HUES48 (cell line): ENCODE measurements around the gene HDHD3.
A peak's percentile ranks its signal among the peaks of the same experiment; 100 is the strongest.
"Not testable (repeated sequence)": the region's sequence is repeated elsewhere in the genome, so short reads cannot be mapped to it uniquely, and the experiment has no call there.

Source experiments
- H3K27ac ChIP-seq: one replicate; pipeline ENCODE4 v1.7.0; 2013; ENCODE audit warnings: low read depth, low read length, inconsistent platforms
- H3K27me3 ChIP-seq: 2 replicates; pipeline ENCODE4 v1.6.1; 2013; ENCODE audit warnings: mild to moderate bottlenecking, low read length; ENCODE audit not compliant: control insufficient read depth, insufficient read depth
- H3K36me3 ChIP-seq: 2 replicates; pipeline ENCODE4 v1.6.1; 2013; ENCODE audit warnings: low read length; ENCODE audit not compliant: control insufficient read depth, insufficient read depth
- H3K4me1 ChIP-seq: 2 replicates; pipeline ENCODE4 v1.6.1; 2013; ENCODE audit warnings: mild to moderate bottlenecking, low read length; ENCODE audit not compliant: control insufficient read depth, insufficient read depth
- H3K4me3 ChIP-seq: 2 replicates; pipeline ENCODE4 v1.5.1; 2013; ENCODE audit warnings: mild to moderate bottlenecking, low read depth, low read length
- H3K9ac ChIP-seq: 2 replicates; pipeline ENCODE4 v1.6.1; 2013; ENCODE audit warnings: mild to moderate bottlenecking, low read depth, low read length, moderate library complexity
- H3K9me3 ChIP-seq: 2 replicates; pipeline ENCODE4 v1.6.1; 2013; ENCODE audit warnings: low read length; ENCODE audit not compliant: control insufficient read depth, insufficient read depth

HDHD3 gene

DNA sequence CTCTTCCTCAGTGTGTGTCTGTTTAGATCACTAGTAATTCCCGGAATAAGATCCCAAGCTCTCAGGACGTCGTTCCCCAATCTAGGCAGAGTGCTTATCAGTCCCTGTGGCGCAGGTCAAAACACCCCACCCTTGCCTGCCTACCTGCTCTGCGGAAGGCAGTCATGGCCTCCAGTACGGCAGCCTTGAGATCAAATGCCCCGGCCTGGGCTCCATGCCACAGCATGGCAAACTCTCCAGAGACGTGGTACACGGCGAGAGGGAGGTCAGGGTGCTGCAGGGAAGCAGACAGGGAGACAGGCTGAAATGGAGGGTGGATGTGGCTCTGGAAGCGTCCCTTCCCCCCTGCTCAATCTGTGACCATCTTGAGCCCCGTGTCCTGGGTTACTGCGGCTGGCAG lies 12.0 kb upstream of the HDHD3 start:
- Histone ChIP-seq H3K27ac (no peak overlapping the region), H3K9ac (no peak overlapping the region), H3K27me3 (no peaks in the 10 kb centered on the region), H3K4me3 (no peak overlapping the region), H3K4me1 (no peaks in the 10 kb centered on the region), H3K9me3 (no peaks in the 10 kb centered on the region), H3K36me3 (peaks cover 37% of the 10 kb centered on the region)

DNA sequence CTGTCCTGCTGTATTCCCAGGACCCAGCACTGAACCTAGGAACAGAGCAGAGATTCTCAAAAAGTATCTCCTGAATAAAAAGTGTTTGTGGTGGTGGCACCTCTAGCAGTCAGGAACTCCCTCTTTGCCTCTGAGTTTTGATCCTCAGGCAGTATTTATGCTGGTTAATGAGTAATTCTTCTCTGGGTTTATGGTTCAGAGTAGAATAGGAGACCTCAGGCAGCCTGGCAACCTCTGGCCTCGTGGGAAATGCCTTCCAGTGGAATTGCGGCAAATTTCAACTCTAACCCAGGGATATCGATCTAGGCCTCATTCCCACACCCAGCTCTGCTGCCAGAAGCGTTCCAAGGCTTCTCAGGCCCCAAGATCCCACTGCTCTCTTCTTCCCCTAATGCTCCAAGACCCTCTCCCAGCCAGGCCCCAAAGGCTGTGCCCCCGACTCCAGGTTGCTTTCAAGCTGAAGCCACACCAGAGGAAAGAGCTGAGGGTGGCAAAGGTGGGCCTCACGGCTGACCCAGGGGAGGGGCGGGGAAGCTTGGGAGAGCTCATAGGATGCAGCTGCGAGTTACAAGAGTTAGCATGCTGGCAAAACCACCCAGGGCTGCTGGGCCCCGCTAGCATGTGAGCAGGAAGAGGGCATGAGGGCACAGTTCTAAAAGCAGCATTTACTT lies 10.9 kb upstream of the HDHD3 start:
- Histone ChIP-seq H3K27ac (no peak overlapping the region), H3K4me3 (no peak overlapping the region), H3K27me3 (no peaks in the 10 kb centered on the region), H3K4me1 (no peaks in the 10 kb centered on the region), H3K9me3 (no peaks in the 10 kb centered on the region), H3K9ac (no peak overlapping the region), H3K36me3 (peaks cover 37% of the 10 kb centered on the region)

DNA sequence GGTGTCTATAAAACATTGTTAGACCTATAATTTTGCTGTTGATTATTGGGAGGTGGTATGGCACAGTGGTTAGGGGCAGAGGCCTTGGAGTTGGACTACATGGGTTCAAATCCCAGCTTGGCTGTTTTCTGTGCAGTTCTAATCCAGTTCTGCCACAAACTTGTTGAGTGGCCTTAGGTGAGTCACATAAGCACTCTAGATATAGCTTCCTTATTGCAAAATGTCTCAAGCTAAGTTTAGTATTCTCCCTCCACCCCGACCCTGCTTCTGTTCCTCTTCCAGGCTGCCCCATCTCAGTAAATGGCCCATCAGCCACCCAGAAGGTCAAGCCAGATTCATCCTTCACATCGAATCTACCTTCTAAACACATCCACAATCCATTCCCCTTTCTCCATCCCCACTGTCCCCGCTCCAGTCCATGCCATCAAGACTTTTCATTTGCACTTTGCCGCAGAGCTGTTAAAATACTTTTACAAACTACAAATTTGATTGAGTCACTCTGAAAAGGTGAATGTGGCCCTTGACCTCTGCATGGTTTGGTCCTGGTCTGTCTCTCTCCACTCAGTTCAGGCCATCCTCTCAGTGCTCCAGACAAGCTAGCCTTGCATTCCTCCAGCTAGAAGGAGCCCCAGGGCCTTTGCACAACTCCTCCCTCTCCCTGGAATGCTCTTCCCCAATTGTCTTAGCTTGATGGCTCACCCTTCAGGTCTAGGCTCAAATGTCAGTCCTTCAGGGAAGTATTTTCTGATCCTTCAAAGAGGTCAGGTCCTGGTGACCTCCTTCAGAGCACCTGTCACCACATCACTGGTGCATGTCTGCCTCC lies 10.0 kb upstream of the HDHD3 start:
- H3K9me3 ChIP-seq = no peaks in the 10 kb centered on the region
- no peak overlapping the region for H3K9ac ChIP-seq
- H3K27me3 ChIP-seq = no peaks in the 10 kb centered on the region
- peaks cover 33% of the 10 kb centered on the region for H3K36me3 ChIP-seq
- no peak overlapping the region for H3K27ac ChIP-seq
- no peak overlapping the region for H3K4me3 ChIP-seq
- no peaks in the 10 kb centered on the region for H3K4me1 ChIP-seq

DNA sequence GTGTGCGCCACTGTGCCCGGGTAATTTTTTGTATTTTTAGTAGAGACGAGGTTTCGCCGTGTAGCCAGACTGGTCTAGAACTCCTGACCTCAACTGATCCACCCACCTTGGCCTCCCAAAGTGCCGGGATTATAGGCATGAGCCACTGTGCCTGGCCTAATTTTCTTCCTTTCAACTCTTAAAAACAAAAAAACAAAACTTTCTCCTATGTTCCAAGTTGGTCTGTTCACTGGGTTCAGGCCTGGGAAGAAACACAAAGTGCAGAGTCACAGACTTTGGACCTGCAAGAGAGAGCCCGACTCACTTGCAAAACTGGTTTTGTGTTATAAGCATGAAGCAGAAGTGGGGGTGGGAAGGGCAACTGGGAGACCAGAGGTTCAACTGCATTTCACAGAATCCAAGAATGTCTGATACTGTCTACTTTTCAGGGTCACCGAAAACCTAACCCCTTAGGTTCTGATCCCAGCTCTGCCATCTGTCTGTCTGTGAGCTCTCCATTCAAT lies 5.2 kb upstream of the HDHD3 start:
- Histone ChIP-seq H3K9ac (no peak overlapping the region), H3K36me3 (no peaks in the 10 kb centered on the region), H3K4me3 (no peak overlapping the region), H3K27me3 (no peaks in the 10 kb centered on the region), H3K9me3 (no peaks in the 10 kb centered on the region), H3K4me1 (no peaks in the 10 kb centered on the region), H3K27ac (no peak overlapping the region)

DNA sequence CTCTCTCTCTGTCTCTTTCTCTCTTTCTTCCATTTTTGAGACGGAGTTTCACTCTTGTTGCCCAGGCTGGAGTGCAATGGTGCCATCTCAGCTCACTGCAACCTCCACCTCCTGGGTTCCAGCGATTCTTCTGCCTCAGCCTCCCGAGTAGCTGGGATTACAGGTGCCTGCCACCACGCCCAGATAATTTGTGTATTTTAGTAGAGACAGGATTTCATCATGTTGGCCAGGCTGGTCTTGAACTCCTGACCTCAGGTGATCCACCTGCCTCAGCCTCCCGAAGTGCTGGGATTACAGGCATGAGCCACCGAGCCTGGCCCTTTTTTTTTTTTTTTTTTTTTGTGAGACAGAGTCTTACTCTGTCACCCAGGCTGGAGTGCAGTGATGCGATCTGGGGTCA lies 4.7 kb upstream of the HDHD3 start:
- H3K4me1 ChIP-seq, H3K9ac ChIP-seq, H3K27ac ChIP-seq, H3K27me3 ChIP-seq, H3K9me3 ChIP-seq, H3K36me3 ChIP-seq, H3K4me3 ChIP-seq: not testable (repeated sequence)

GRCh38 chr9:113380869-113381378 lies 4.1 kb upstream of the HDHD3 start:
- H3K36me3 ChIP-seq = no peaks in the 10 kb centered on the region
- H3K9ac ChIP-seq = no peak overlapping the region
- no peak overlapping the region for H3K4me3 ChIP-seq
- H3K4me1 ChIP-seq = no peaks in the 10 kb centered on the region
- H3K27me3 ChIP-seq = no peaks in the 10 kb centered on the region
- no peak overlapping the region for H3K27ac ChIP-seq
- H3K9me3 ChIP-seq = no peaks in the 10 kb centered on the region

GRCh38 chr9:113379829-113380210 lies 3.0 kb upstream of the HDHD3 start:
- not testable (repeated sequence) for H3K9ac ChIP-seq, H3K27ac ChIP-seq, H3K4me1 ChIP-seq, H3K27me3 ChIP-seq, H3K9me3 ChIP-seq, H3K36me3 ChIP-seq, H3K4me3 ChIP-seq

DNA sequence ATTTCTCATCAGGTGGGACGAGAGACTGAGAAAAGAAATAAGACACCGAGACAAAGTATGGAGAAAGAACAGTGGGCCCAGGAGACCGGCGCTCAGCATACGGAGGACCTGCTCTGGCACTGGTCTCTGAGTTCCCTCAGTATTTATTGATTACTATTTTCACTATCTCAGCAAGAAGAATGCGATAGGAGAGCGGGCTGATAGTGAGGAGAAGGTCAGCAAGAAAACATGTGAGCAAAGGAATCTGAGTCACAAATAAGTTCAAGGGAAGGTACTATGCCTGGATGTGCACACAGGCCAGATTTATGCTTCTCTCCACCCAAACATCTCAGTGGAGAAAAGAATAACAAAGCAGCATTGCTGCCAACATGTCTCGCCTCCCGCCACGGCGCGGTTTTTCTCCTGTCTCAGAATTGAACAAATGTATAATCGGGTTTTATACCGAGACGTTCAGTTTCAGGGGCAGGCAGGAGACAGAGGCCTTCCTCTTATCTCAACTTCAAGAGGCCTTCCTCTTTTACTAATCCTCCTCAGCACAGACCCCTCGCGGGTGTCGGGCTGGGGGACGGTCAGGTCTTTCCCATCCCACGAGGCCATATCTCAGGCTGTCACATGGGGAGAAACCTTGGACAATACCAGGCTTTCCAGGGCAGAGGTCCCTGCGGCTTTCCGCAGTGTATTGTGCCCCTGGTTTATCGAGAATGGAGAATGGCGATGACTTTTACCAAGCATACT lies 2.5 kb upstream of the HDHD3 start:
- H3K27ac ChIP-seq = peak overlapping the region; percentile 18
- not testable (repeated sequence) for H3K9me3 ChIP-seq, H3K36me3 ChIP-seq, H3K4me3 ChIP-seq, H3K27me3 ChIP-seq, H3K4me1 ChIP-seq, H3K9ac ChIP-seq

DNA sequence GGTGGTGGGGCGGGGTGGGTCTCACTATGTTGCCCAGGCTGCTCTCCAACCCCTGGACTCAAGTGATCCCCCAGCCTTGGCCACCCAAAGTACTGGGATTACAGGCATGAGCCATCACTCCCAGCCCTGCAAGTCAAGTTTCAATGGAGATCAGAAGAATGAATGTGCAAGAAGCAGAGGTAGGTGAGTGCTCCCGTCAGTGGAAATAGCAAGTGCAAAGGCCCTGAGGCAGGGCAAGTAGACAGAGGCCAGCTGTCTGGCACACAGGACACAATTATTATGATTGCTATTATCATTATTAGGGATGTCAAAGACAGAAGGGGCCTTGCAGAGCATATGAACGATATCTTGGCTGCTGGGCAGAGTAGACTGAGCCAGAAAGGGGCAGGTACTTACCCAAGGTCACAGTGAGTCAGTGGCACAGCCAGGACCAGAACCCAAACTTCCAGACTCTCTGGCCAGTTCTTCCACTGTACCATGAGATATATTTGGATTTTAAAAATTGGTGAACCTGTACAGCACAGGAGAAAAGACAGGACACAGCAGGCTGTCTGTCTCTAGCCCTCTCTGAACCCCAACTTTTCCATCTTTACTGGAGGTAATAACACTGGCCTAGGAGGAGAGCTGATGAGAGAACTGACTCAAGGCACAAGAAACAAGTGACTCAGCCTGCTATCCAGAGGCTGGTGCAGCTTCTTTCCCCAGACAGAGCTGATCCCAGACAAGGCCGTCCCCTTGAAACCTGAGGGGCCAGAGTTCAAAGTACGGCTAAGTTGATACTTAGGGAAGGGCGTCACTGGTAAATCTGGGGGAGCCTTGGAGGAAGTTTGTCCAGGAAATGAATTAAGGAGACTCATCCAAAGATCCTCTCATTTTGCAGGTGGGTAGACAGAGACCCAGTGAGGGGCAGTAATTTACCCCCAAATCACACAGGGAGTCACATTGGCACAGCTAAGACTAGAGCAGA lies 1.4 kb downstream of the HDHD3 start:
- Histone ChIP-seq H3K4me3 (no peak overlapping the region), H3K27me3 (no peaks in the 10 kb centered on the region), H3K4me1 (0 out of 2 replicates have a peak, but pooled peaks cover 6% of the 10 kb centered on the region), H3K9ac (no peak overlapping the region), H3K27ac (no peak overlapping the region), H3K36me3 (peaks cover 24% of the 10 kb centered on the region), H3K9me3 (no peaks in the 10 kb centered on the region)

GRCh38 chr9:113373676-113374392 lies 3.0 kb downstream of the HDHD3 start:
- H3K4me1 ChIP-seq = 0 out of 2 replicates have a peak, but pooled peaks cover 6% of the 10 kb centered on the region
- H3K9me3 ChIP-seq = no peaks in the 10 kb centered on the region
- H3K36me3 ChIP-seq = peaks cover 24% of the 10 kb centered on the region
- no peak overlapping the region for H3K9ac ChIP-seq
- H3K27me3 ChIP-seq = no peaks in the 10 kb centered on the region
- no peak overlapping the region for H3K4me3 ChIP-seq
- H3K27ac ChIP-seq = peak overlapping the region; percentile 18
